Stimulated activated CD4-positive, alpha-beta T cell treated with anti-CD3 and anti-CD28 coated beads, Interleukin-15, amount 100 ng/mL, for 48 hours (primary cell): Measurements from ENCODE around the gene AMER3.
"Not testable (repeated sequence)": the region's sequence is repeated elsewhere in the genome, so short reads cannot be mapped to it uniquely, and the experiment has no call there.

Experiments used
- DNase-seq, 2 donors: peaks; one replicate each; pipeline ENCODE4 v3.0.0-alpha.2; 2020; ENCODE audit warnings: low read depth in 2 of 2

The AMER3 gene

GRCh38 chr2:130755256-130756052, at the start of gene AMER3:
Gene AMER3 (plus strand): TSS chr2:130755540. CDS start chr2:130762073, 6,533 bp downstream.
- DNase-seq = no peak

- DNase-seq = not testable (repeated sequence)
These were observed 40.5 kb upstream of the AMER3 start for GRCh38 chr2:130714795-130715194.

GRCh38 chr2:130720036-130720435, 35.3 kb upstream of the AMER3 start:
- no peak for DNase-seq

GRCh38 chr2:130720528-130720927, 34.8 kb upstream of the AMER3 start:
- no peak for DNase-seq

- no peak for DNase-seq
These were observed 30.9 kb upstream of the AMER3 start for GRCh38 chr2:130724455-130724854.

- no peak for DNase-seq
These were observed 28.6 kb upstream of the AMER3 start for GRCh38 chr2:130726614-130727180.

- peak; percentile 78 to 83 for DNase-seq
These were observed 27.9 kb upstream of the AMER3 start for GRCh38 chr2:130727286-130727924.

GRCh38 chr2:130728007-130728454, 27.3 kb upstream of the AMER3 start:
- peak; percentile 12 to 18 for DNase-seq

GRCh38 chr2:130728549-130729316, 26.6 kb upstream of the AMER3 start, which contains the start of gene GPR148:
Gene GPR148 (plus strand): TSS chr2:130729070. CDS start chr2:130729152, 82 bp downstream.
- no peak for DNase-seq

- no peak for DNase-seq
These were observed 25.7 kb upstream of the AMER3 start for GRCh38 chr2:130729322-130730299.

GRCh38 chr2:130732257-130732656, 23.1 kb upstream of the AMER3 start:
- DNase-seq = not testable (repeated sequence)

- no peak for DNase-seq
These were observed 20.1 kb upstream of the AMER3 start for GRCh38 chr2:130735200-130735599.

- DNase-seq = no peak
These were observed 18.9 kb upstream of the AMER3 start for GRCh38 chr2:130736487-130736886.

GRCh38 chr2:130737592-130737991, 17.7 kb upstream of the AMER3 start:
- no peak for DNase-seq

- DNase-seq = no peak
These were observed 14.7 kb upstream of the AMER3 start for GRCh38 chr2:130740671-130741070.

GRCh38 chr2:130743278-130743677, 12.1 kb upstream of the AMER3 start:
- DNase-seq = no peak

- DNase-seq = no peak
These were observed 10.8 kb upstream of the AMER3 start for GRCh38 chr2:130744287-130745117.

- no peak for DNase-seq
These were observed 6.3 kb upstream of the AMER3 start for GRCh38 chr2:130749078-130749477.

- DNase-seq = no peak
These were observed 5.7 kb upstream of the AMER3 start for GRCh38 chr2:130749641-130750040.

- no peak for DNase-seq
These were observed 529 bp upstream of the AMER3 start for GRCh38 chr2:130754811-130755210.
